GM12873 (cell line): ENCODE data around the gene CD14.

ENCODE experiments used
- CTCF ChIP-seq: IDR thresholded peaks from 2 replicates; pipeline ENCODE4 v1.5.1; 2012; ENCODE audit warnings: low read depth, mild to moderate bottlenecking, moderate library complexity, low read length, control low read depth; ENCODE audit not compliant: insufficient read depth; ENCODE audit errors: missing control alignments

CD14 gene

GRCh38 chr5:140596321-140596741 lies 36.6 kb downstream of the CD14 start:
- TF ChIP-seq CTCF: no peak

- TF ChIP-seq CTCF: no peak
Observed at GRCh38 chr5:140595538-140596300, 37.3 kb downstream of the CD14 start.

GRCh38 chr5:140594169-140594568 lies 38.8 kb downstream of the CD14 start:
- no peak for TF ChIP-seq CTCF

GRCh38 chr5:140591747-140592372 lies 41.1 kb downstream of the CD14 start:
- TF ChIP-seq CTCF: no peak

GRCh38 chr5:140590861-140591260 lies 42.1 kb downstream of the CD14 start:
- TF ChIP-seq CTCF: no peak

- TF ChIP-seq CTCF: no peak
Observed at GRCh38 chr5:140588311-140589070, 44.5 kb downstream of the CD14 start.

- no peak for TF ChIP-seq CTCF
Observed at GRCh38 chr5:140587495-140587894, 45.5 kb downstream of the CD14 start.
